H9 (cell line): ENCODE results near the gene MCM3AP. TPM values are rescaled to one million over a fixed set of nuclear protein-coding genes. Genes with fewer than 3 reads are reported as not detected.

Experiments
- DNase-seq: peaks from one replicate; pipeline ENCODE4 v3.0.0-alpha.2; 2017
- H2AFZ ChIP-seq: one replicate; pipeline ENCODE4 v1.6.1; 2013; ENCODE audit warnings: mild to moderate bottlenecking, low read length, control low read depth, moderate library complexity
- H2AK5ac ChIP-seq: 2 replicates; pipeline ENCODE4 v1.6.1; 2013; ENCODE audit warnings: low read length, control low read depth, mixed read lengths; ENCODE audit not compliant: insufficient read length
- H2BK120ac ChIP-seq: one replicate; pipeline ENCODE4 v1.6.1; 2013; ENCODE audit warnings: low read depth, mild to moderate bottlenecking, low read length, control low read depth, inconsistent platforms; ENCODE audit not compliant: poor library complexity, severe bottlenecking
- H2BK12ac ChIP-seq: 2 replicates; pipeline ENCODE4 v1.6.1; 2013; ENCODE audit warnings: low read length, control low read depth, mixed read lengths, low read depth; ENCODE audit not compliant: insufficient read length
- H2BK15ac ChIP-seq: 2 replicates; pipeline ENCODE4 v1.6.1; 2013; ENCODE audit warnings: low read depth, low read length, control low read depth
- H2BK20ac ChIP-seq: one replicate; pipeline ENCODE4 v1.6.1; 2013; ENCODE audit warnings: low read depth, mild to moderate bottlenecking, low read length, control low read depth, inconsistent platforms; ENCODE audit not compliant: poor library complexity, severe bottlenecking
- H2BK5ac ChIP-seq: 2 replicates; pipeline ENCODE4 v1.6.1; 2013; ENCODE audit warnings: low read length, control low read depth, mixed read lengths; ENCODE audit not compliant: insufficient read length
- H3K14ac ChIP-seq: 2 replicates; pipeline ENCODE4 v1.6.1; 2013; ENCODE audit warnings: low read length, control low read depth; ENCODE audit not compliant: insufficient read depth
- H3K18ac ChIP-seq: 2 replicates; pipeline ENCODE4 v1.6.1; 2013; ENCODE audit warnings: low read depth, mild to moderate bottlenecking, mixed read lengths, low read length, control low read depth; ENCODE audit not compliant: insufficient read length
- H3K23ac ChIP-seq: 2 replicates; pipeline ENCODE4 v1.6.1; 2013; ENCODE audit warnings: low read length, control low read depth, mixed read lengths, low read depth; ENCODE audit not compliant: insufficient read length
- H3K23me2 ChIP-seq: 2 replicates; pipeline ENCODE4 v1.6.1; 2013; ENCODE audit warnings: low read depth, mild to moderate bottlenecking, mixed read lengths, low read length, control low read depth; ENCODE audit not compliant: insufficient read length, poor library complexity, severe bottlenecking
- H3K27ac ChIP-seq: 2 replicates; pipeline ENCODE4 v1.5.1; 2013; ENCODE audit warnings: low read length, control low read depth, mixed read lengths, low read depth; ENCODE audit not compliant: insufficient read length
- H3K27me3 ChIP-seq: 2 replicates; pipeline ENCODE4 v1.6.1; 2013; ENCODE audit warnings: low read length, control low read depth, inconsistent platforms; ENCODE audit not compliant: insufficient read depth
- H3K4ac ChIP-seq: 2 replicates; pipeline ENCODE4 v1.6.1; 2013; ENCODE audit warnings: low read depth, mild to moderate bottlenecking, control low read depth, inconsistent platforms, low read length, moderate library complexity
- H3K4me1 ChIP-seq: 2 replicates; pipeline ENCODE4 v1.6.1; 2013; ENCODE audit warnings: low read length, control low read depth, inconsistent platforms; ENCODE audit not compliant: insufficient read depth
- H3K4me2 ChIP-seq: 2 replicates; pipeline ENCODE4 v1.6.1; 2013; ENCODE audit warnings: low read length, control low read depth, mixed read lengths; ENCODE audit not compliant: insufficient read length, insufficient read depth
- H3K56ac ChIP-seq: 2 replicates; pipeline ENCODE4 v1.6.1; 2013; ENCODE audit warnings: low read depth, mild to moderate bottlenecking, mixed read lengths, low read length, control low read depth; ENCODE audit not compliant: insufficient read length
- H3K79me1 ChIP-seq: 2 replicates; pipeline ENCODE4 v1.6.1; 2013; ENCODE audit warnings: low read depth, mild to moderate bottlenecking, moderate library complexity, low read length, control low read depth, inconsistent platforms; ENCODE audit not compliant: insufficient read depth, poor library complexity, severe bottlenecking
- H3K79me2 ChIP-seq: 2 replicates; pipeline ENCODE4 v1.6.1; 2013; ENCODE audit warnings: low read length, control low read depth, inconsistent platforms; ENCODE audit not compliant: insufficient read depth
- H3K9ac ChIP-seq: 2 replicates; pipeline ENCODE4 v1.6.1; 2013; ENCODE audit warnings: low read length, control low read depth, mixed read lengths; ENCODE audit not compliant: insufficient read length; ENCODE audit errors: extremely low read depth
- H3K9me3 ChIP-seq: one replicate; pipeline ENCODE4 v1.6.1; 2013; ENCODE audit warnings: low read depth, low read length, inconsistent platforms; ENCODE audit not compliant: control insufficient read depth
- H3T11ph ChIP-seq: one replicate; pipeline ENCODE4 v1.6.1; 2013; ENCODE audit warnings: mild to moderate bottlenecking, low read length, control low read depth, inconsistent platforms
- H4K20me1 ChIP-seq: one replicate; pipeline ENCODE4 v1.6.1; 2013; ENCODE audit not compliant: control insufficient read depth, insufficient read length, insufficient read depth
- H4K5ac ChIP-seq: 2 replicates; pipeline ENCODE4 v1.6.1; 2013; ENCODE audit warnings: low read depth, mild to moderate bottlenecking, mixed read lengths, low read length, control low read depth; ENCODE audit not compliant: insufficient read length
- H4K8ac ChIP-seq: replicated peaks from 2 replicates; pipeline ENCODE4 v1.6.1; 2013; ENCODE audit warnings: low read length, control low read depth, mixed read lengths, low read depth; ENCODE audit not compliant: insufficient read length
- H4K91ac ChIP-seq: 2 replicates; pipeline ENCODE4 v1.6.1; 2013; ENCODE audit warnings: low read depth, mild to moderate bottlenecking, moderate library complexity, mixed read lengths, low read length, control low read depth; ENCODE audit not compliant: insufficient read length
- H3K27ac Mint-ChIP-seq, 3 experiments: 2 replicates in 2 of 3; 3 replicates in 1 of 3; pipeline ENCODE4 v1.8.0; 2020 to 2021; ENCODE audit warnings: mixed read lengths in 3 of 3, mild to moderate bottlenecking in 1 of 3, moderate library complexity in 1 of 3
- H3K27me3 Mint-ChIP-seq: 2 replicates; pipeline ENCODE4 v1.8.0; 2021; ENCODE audit warnings: low read depth, mild to moderate bottlenecking, moderate library complexity, mixed read lengths
- H3K36me3 Mint-ChIP-seq, 3 experiments: 2 replicates in 2 of 3; 3 replicates in 1 of 3; pipeline ENCODE4 v1.8.0; 2020 to 2021; ENCODE audit warnings: low read depth in 3 of 3, mixed read lengths in 3 of 3; ENCODE audit not compliant: insufficient read depth in 1 of 3
- H3K4me1 Mint-ChIP-seq, 2 experiments: 2 replicates each; pipeline ENCODE4 v1.8.0; 2020; ENCODE audit warnings: mixed read lengths in 2 of 2
- H3K4me3 Mint-ChIP-seq, 2 experiments: 2 replicates in 1 of 2; 3 replicates in 1 of 2; pipeline ENCODE4 v1.8.0; 2020 to 2021; ENCODE audit warnings: mild to moderate bottlenecking in 2 of 2, mixed read lengths in 2 of 2, moderate library complexity in 1 of 2
- H3K9me3 Mint-ChIP-seq, 2 experiments: 2 replicates in 1 of 2; 3 replicates in 1 of 2; pipeline ENCODE4 v1.8.0; 2020; ENCODE audit warnings: mild to moderate bottlenecking in 2 of 2, mixed read lengths in 2 of 2, moderate library complexity in 1 of 2
- WGBS: extraction: QIAGEN DNeasy Blood & Tissue Kit; methylation state at CpG from one replicate; pipeline ENCODE4 v1.1.7; 2013; ENCODE audit warnings: missing lambda C conversion rate, low lambda C conversion rate, mixed read lengths; ENCODE audit not compliant: insufficient read length; ENCODE audit errors: extremely low coverage; 5-methylcytosine and 5-hydroxymethylcytosine counted together
- total RNA-seq: library from RNA; stranded (reverse); gene quantifications from 2 replicates; pipeline ENCODE4 v1.2.1, GENCODE V29; 2021
- TF ChIP-seq, protein P1 (sequence below): fragments of 200-600 bp; sonication (generic); conservative IDR thresholded peaks from 3 replicates; pipeline ENCODE4 v1.8.0; 2021; ENCODE audit warnings: antibody characterized with exemption, mild to moderate bottlenecking

The MCM3AP gene
- total RNA-seq, 1 experiment from 2014 or later, result 124 TPM

DNA sequence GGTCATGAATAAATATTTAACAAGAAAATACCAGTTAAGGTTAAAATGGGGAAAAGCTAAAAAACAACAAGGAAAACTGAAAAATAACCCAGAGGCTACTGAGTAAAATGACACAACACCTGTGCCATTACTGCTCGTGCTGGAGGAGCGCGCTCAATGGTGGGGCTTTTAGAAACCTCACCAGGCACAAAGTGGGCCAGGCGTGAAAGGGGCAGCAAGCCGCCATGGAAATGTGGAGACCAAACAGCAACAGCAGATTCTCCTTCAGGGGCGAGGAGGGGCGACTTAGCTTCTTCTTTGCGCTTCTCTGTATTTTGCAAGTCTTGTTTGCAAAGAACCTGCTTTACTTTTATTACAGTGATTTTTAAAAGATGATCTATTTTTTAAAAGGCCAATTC, 82.2 kb downstream of the MCM3AP start:
- H4K20me1 ChIP-seq, result no peaks in the 10 kb centered on the region
- no CpG with 5 or more reads among the region's 8 CpGs for WGBS

More for the DNA sequence above, 82.2 kb downstream of the MCM3AP start:
- H2BK5ac ChIP-seq, result no peak overlapping the region
- no peak for DNase-seq
- no peak overlapping the region for H3K56ac ChIP-seq
- H3K4me1 ChIP-seq, result no peaks in the 10 kb centered on the region
- H3K27me3 ChIP-seq, result no peaks in the 10 kb centered on the region
- peak overlapping the region; percentile 65 to 90 (median 87); a peak in 5 of 7 replicates for H3K27ac Mint-ChIP-seq
- peaks cover 6 to 9% of the 10 kb centered on the region in 2 experiments; a peak in 3 of 4 replicates for H3K4me1 Mint-ChIP-seq
- H4K91ac ChIP-seq, result no peak overlapping the region
- no peak overlapping the region for H3K4me3 Mint-ChIP-seq
- H3K79me1 ChIP-seq, result no peaks in the 10 kb centered on the region
- no peak overlapping the region for H3K14ac ChIP-seq
- no peaks in the 10 kb centered on the region for H3K27me3 Mint-ChIP-seq
- no peak overlapping the region for H2BK120ac ChIP-seq
- H3K9me3 ChIP-seq, result no peaks in the 10 kb centered on the region
- peaks cover 52 to 77% (median 72%) of the 10 kb centered on the region in 3 experiments for H3K36me3 Mint-ChIP-seq
- H3K23me2 ChIP-seq, result no peaks in the 10 kb centered on the region
- no peak overlapping the region for H3K4ac ChIP-seq
- H3K9ac ChIP-seq, result no peak overlapping the region
- H3K79me2 ChIP-seq, result no peaks in the 10 kb centered on the region
- H3K27ac ChIP-seq, result no peak overlapping the region
- no peak overlapping the region for H3K18ac ChIP-seq
- H4K8ac ChIP-seq, result no peak overlapping the region
- no peak overlapping the region for H2AFZ ChIP-seq
- TF ChIP-seq, protein P1, sequence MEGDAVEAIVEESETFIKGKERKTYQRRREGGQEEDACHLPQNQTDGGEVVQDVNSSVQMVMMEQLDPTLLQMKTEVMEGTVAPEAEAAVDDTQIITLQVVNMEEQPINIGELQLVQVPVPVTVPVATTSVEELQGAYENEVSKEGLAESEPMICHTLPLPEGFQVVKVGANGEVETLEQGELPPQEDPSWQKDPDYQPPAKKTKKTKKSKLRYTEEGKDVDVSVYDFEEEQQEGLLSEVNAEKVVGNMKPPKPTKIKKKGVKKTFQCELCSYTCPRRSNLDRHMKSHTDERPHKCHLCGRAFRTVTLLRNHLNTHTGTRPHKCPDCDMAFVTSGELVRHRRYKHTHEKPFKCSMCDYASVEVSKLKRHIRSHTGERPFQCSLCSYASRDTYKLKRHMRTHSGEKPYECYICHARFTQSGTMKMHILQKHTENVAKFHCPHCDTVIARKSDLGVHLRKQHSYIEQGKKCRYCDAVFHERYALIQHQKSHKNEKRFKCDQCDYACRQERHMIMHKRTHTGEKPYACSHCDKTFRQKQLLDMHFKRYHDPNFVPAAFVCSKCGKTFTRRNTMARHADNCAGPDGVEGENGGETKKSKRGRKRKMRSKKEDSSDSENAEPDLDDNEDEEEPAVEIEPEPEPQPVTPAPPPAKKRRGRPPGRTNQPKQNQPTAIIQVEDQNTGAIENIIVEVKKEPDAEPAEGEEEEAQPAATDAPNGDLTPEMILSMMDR, result no peak
- H2AK5ac ChIP-seq, result no peak overlapping the region
- H3T11ph ChIP-seq, result no peak overlapping the region
- H3K23ac ChIP-seq, result no peak overlapping the region
- H2BK12ac ChIP-seq, result no peak overlapping the region
- no peaks in the 10 kb centered on the region for H3K9me3 Mint-ChIP-seq
- H3K4me2 ChIP-seq, result no peak overlapping the region
- H2BK15ac ChIP-seq, result no peak overlapping the region
- no peak overlapping the region for H4K5ac ChIP-seq
- no peak overlapping the region for H2BK20ac ChIP-seq
